GM18502 (cell line): ENCODE measurements around the gene PLCB2.

Experiments used
- ATAC-seq: cut with Tn5 transposase; IDR thresholded peaks from one replicate; pipeline ENCODE4 v1.9.1; 2021; ENCODE audit warnings: mild to moderate bottlenecking; ENCODE audit not compliant: unreplicated experiment, poor library complexity

The PLCB2 gene

GRCh38 chr15:40328751-40329150 is 21.0 kb upstream of the PLCB2 start:
- no peak for ATAC-seq

- ATAC-seq = no peak
Observed at GRCh38 chr15:40328176-40328575, 20.4 kb upstream of the PLCB2 start.

GRCh38 chr15:40327457-40327856 is 19.7 kb upstream of the PLCB2 start:
- ATAC-seq = no peak

- no peak for ATAC-seq
Observed at GRCh38 chr15:40325700-40326099, 18.0 kb upstream of the PLCB2 start.

- ATAC-seq = no peak
Observed at GRCh38 chr15:40325188-40325587, 17.5 kb upstream of the PLCB2 start.

DNA sequence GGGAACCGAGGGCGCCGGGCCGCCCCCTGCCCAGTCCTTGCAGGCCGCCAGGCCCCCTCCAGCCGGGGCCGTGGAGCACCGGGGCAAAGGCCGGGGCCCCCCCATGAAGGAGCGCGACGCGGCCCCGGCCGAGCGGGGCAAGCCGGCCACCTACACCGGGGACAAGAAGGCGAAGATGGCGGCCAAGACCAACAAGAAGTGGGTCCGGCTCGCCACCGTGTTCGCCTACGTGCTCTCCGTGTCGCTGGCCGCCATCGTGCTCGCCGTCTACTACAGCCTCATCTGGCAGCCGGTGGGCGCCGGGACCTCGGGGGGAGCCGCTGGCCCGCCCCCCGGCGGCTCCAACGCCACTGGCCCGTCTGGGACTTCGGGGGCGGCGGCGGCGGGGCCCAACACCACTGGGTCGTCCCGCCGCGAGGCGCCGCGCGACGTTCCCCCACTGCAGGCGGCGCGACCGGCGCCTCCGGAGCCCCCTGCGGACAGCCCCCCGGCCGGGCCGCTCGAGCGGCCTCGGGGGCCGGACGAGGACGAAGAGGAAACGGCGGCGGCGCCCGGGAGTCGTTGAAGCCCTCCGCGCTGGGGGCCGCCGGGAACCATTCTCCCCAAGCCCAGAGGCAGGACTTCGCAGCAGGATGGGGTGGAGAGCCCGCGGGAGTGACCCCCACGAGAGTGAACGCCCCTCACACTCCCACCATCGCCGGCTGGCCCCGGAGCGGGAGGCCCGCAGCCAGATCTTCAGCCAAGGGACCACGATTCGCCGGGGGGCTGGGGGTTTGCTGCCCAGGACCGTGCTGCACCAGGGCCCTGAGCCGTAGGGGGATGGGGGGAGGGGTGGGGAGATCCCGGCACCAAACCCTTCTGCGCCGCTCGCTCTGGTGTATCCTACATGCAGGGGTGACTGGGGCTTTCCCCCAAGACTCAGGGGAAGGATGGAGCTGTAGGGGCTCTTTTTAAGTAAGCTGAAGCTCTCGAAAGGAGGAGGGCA is 16.5 kb upstream of the PLCB2 start:
- no peak for ATAC-seq

DNA sequence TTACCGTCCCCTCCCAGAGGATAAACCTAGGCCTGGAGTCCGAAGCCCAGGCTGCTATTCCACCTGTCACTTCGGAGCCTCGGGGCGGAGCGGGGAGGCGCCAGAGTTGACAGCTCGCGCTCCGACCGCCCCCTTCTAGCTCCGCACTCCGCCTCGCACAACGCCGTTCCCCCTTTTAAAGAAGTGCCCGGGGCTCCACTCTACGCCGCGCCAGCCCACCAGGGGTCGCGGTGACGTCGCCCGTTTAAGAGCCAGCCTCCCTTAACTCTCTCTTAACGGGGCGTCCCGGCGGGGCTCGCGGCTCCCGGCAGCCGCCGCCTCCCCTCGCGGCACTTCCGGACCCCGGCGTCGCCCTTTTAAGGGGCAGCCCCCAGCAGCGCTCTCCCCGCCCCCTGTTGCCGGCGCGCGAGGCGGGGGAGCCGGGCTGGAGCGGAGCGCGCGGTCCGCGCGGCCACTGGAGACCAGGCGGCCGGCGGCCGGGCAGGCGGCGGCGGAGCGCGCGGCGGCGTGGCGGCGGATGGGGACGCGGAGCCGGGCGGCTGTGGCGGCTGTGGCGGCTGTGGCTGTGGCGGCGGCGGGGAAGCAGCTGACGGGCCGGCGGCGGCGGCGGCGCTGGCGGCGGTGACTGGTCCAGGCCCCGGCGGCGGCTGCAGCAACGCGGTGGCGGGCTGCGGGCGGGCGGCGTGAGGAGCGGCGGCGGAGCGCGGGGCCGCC is 15.7 kb upstream of the PLCB2 start, which contains the start of gene INAFM2:
TSS of gene INAFM2 (plus strand) at position 454 of the 714 bp plus-strand sequence. CDS start 364 bp downstream, outside the sequence.
- ATAC-seq = peak; percentile 94

- ATAC-seq = no peak
Observed at GRCh38 chr15:40322531-40323238, 14.9 kb upstream of the PLCB2 start.

- ATAC-seq = no peak
Observed at GRCh38 chr15:40320931-40321371, 13.2 kb upstream of the PLCB2 start.

DNA sequence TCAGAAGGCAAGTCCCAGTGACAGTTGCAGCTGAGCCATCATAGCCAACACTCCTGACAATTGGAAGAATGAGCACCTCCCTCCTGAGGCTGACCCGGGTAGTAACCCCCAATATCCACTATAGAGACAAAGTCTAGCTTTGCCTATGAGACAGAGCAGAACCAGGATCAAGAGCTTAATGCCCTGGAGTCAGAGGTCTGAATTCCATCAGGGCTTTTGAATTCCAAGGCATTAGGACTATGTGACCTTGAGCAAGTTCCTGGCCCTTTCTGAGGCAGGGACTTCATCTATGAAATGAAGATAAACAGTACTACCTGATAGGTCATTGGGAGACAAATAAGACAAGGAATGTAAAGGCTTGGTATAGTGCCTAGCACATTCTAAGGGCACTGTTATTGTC is 12.7 kb upstream of the PLCB2 start:
- ATAC-seq = no peak

DNA sequence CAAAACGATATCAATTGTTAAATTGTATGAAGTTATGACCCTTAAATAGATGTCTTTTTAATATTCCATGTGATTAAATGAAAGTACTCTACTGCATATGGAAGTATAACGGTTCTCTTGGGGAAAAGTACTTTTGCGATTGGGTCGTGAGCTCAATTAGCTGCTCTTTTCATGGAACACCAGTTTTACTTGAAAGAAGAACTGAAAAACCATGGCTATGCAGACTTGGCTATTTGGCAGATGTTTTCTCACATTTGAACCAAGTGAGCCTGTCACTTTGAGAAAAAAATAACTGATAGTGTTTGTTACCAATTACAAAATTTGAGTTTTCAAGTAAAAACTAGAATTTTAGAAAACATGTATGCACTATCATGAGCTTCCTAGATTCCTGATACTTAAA is 9.8 kb upstream of the PLCB2 start:
- ATAC-seq = no peak

GRCh38 chr15:40316931-40317330 is 9.2 kb upstream of the PLCB2 start:
- no peak for ATAC-seq

GRCh38 chr15:40314723-40315276 is 7.1 kb upstream of the PLCB2 start:
- ATAC-seq = no peak

DNA sequence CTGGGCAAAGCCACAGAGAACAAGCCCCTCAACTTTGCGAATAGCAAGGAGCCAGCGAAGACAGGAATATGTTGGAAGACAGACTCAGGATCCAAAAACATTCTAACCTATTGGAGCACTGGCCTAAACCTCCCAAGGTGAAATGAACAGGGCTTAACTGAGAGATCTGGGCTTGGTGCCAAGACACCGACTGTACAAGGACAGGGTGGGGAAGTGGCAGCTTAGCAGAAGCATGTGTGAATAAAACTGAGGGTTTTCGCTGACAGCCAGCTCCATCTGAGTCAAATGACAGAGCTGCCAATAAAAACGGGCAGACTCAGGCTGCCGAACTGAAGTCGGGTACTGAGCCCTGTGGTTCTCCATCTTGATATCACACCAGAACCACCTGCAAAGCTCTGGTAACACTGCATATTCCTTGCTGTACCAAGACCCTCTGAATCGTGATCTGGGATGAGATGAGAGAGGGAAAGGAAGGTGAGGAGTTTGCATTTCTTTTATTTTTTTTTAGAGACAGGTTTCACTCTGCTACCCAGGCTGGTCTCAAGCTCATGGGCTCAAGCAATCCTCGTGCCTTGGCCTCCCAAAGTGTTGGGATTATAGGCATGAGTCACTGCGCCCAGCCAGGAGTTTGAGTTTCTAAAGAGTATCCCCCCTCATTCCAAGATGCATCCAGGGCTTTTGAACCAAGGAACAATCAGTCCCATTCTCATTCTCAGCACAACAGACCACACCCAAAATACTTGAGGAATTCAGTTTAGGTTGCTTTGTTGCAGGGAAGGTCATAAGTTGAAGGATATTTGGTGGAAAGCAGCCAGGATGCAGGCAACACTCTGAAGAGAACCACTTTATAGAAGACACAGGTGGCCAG is 6.0 kb upstream of the PLCB2 start:
- ATAC-seq = no peak

GRCh38 chr15:40312370-40313158 is 4.8 kb upstream of the PLCB2 start:
- no peak for ATAC-seq

- ATAC-seq = no peak
Observed at GRCh38 chr15:40310993-40311392, 3.3 kb upstream of the PLCB2 start.

DNA sequence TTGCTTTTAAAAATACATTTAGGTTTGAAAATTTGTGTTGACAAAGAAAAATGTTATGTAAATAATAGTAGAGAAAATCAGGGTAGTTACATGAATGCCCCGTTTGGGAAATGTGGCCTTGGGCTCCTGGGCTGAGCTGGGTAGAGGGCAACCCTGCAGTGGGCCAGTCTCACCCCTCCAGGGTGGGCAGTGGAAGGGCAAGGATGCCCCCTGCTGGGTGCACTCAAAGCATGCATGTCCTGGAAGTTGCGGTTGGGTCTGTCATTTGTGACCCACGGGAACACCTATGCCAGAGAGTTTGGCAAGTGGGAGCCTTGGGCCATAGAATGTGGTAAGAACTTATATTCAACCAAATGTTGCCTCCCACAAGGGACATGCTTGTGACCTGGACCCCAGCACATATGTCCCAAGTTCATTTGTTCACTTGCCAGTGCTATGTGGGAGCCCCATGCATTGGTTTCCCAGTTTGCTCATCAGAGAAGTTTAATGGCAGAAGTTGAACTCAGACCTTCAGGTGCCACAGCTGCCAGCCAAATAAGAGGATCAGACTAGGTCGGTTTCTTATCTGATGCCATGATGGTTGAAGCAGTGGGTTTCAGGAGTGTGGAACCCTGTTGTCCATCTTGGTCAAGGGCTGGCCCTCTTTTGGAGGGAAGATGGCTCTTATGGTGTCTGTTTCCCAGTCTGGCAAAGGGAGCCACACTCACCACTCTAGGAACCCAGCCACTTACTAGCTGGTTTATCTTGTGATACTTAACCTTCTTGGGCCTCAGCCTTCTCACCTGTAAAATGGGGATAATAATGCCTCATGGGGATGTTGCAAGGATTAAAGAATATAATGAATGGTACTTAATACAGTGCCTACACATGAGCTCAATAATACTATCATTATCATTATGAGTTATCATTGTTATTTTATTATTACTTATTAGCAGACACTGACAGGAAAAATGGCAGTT is 2.5 kb upstream of the PLCB2 start:
- no peak for ATAC-seq
